T47D (cell line): ENCODE measurements around the gene SYT5.
A peak's percentile ranks its signal among the peaks of the same experiment; 100 is the strongest.
"Not testable (repeated sequence)": the region's sequence is repeated elsewhere in the genome, so short reads cannot be mapped to it uniquely, and the experiment has no call there.

Experiments used
- DNase-seq, 2 experiments: peaks; one replicate each; pipeline versions ENCODE4 v3.0.0 to v3.0.0-alpha.2; 2011 to 2012; ENCODE audit warnings: low read depth in 1 of 2, low spot score in 1 of 2
- JUND ChIP-seq: IDR thresholded peaks from 2 replicates; pipeline ENCODE4 v1.6.1; 2012; ENCODE audit warnings: low read depth
- in situ Hi-C: cut with HindIII; loops from 2 replicates; pipeline ENCODE4 v1.10.0; 2016; ENCODE audit warnings: low sequenced_read_pairs, low pct_unique_long_range_greater_than_20kb

Gene SYT5

GRCh38 chr19:55157064-55157908 is 22.8 kb downstream of the SYT5 start, which contains the start of gene TNNI3:
TNNI3 (minus strand) TSS chr19:55157732; CDS start chr19:55157589, 143 bp downstream.
- no peak for DNase-seq
- TF ChIP-seq JUND: no peak
- in situ Hi-C loops: no loop called here

- DNase-seq: peak; percentile 88 to 91
- in situ Hi-C loops: no loop called here
- no peak for TF ChIP-seq JUND
These were observed 23.7 kb downstream of the SYT5 start for GRCh38 chr19:55156202-55157063.

- DNase-seq, in situ Hi-C loops: not testable (repeated sequence)
These were observed 24.3 kb downstream of the SYT5 start for GRCh38 chr19:55155784-55156183.

GRCh38 chr19:55153652-55154264 is 26.3 kb downstream of the SYT5 start:
- no peak for DNase-seq
- in situ Hi-C loops: no loop called here
- no peak for TF ChIP-seq JUND

- in situ Hi-C loops: no loop called here
- DNase-seq: peak in 1 of 2 experiments; percentile 46
- no peak for TF ChIP-seq JUND
These were observed 28.1 kb downstream of the SYT5 start for GRCh38 chr19:55152017-55152416.

- no peak for TF ChIP-seq JUND
- peak in 1 of 2 experiments; percentile 39 for DNase-seq
- in situ Hi-C loops: no loop called here
These were observed 30.7 kb downstream of the SYT5 start, which contains the start of gene TNNT1 for GRCh38 chr19:55149078-55150003. TNNT1 (minus strand) TSS chr19:55149206; CDS start chr19:55147157, 2,049 bp downstream.

GRCh38 chr19:55147545-55148251 is 32.4 kb downstream of the SYT5 start:
- in situ Hi-C loops: no loop called here
- peak in 1 of 2 experiments; percentile 80 for DNase-seq
- no peak for TF ChIP-seq JUND

- TF ChIP-seq JUND: no peak
- in situ Hi-C loops: no loop called here
- DNase-seq: peak; percentile 56 to 92
These were observed 33.3 kb downstream of the SYT5 start for GRCh38 chr19:55146705-55147273.

- TF ChIP-seq JUND: no peak
- in situ Hi-C loops: no loop called here
- DNase-seq: peak; percentile 43 to 92
These were observed 33.9 kb downstream of the SYT5 start for GRCh38 chr19:55146078-55146704.

- no peak for DNase-seq
- in situ Hi-C loops: no loop called here
These were observed 34.9 kb downstream of the SYT5 start for GRCh38 chr19:55145232-55145631.

More at GRCh38 chr19:55145232-55145631, 34.9 kb downstream of the SYT5 start:
- no peak for TF ChIP-seq JUND
